GM19035 (cell line): Measurements from ENCODE around the gene NEB.
A peak's percentile ranks its signal among the peaks of the same experiment; 100 is the strongest.

Source experiments
- ATAC-seq: cut with Tn5 transposase; IDR thresholded peaks from one replicate; pipeline ENCODE4 v1.9.1; 2021; ENCODE audit not compliant: unreplicated experiment

NEB gene

DNA sequence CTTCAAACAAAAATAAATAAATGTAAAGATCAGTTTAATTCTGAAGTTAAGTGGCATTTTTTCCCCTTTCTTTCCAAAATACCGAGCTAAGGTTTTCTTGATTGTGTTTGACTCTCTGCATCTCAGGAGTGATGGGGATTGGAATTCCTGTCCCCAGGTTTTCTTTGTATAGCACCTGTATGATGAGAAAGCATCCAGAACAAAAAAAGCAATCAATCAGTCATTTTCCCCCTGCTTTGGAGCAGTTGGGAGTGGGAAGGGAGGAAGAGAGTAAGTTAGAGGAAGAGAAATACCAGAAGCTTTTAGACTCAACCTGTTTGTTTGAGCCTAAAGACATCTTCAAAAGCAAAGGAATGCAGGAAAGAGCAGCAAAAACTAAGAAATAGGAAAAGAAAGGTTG, 236.1 kb downstream of the NEB start:
- ATAC-seq, result no peak

DNA sequence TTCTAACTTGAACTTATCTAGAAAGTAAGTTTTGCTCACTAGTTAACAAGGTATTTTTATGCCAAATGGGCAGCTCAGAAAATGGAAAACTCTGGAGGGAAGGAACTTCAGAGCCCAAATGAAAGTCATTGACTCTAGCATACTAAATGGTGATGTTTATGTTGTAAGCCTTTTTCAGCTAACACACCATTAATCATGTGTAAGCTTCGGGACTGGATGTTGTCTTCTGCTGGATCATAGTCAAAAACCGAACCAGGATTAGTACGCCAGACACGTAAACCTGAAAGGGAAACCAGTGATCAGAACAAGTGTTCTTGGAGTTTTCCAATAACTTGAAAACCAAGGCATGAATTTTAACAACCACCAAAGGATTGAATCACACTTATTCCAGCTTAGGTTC, 242.8 kb downstream of the NEB start:
- no peak for ATAC-seq

DNA sequence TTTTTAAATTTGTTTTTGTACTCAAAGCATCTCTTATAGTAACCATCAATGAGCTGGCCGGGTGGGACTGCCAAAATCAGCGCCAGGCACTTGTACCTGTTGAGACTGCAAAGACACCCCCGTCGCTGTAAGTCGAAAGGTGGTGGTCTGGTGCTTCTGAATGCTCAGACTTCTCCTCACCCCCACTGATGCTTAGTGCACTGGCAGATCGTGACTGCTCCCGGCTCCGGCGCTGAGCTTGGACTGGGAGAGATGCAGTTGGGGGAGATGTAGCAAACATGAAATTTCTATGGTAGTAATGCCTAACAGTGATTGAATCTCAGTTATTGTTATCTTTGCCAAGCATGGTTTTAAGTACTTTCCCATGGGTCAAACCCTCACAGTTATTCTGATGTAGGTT, 244.0 kb downstream of the NEB start:
- ATAC-seq, result no peak

DNA sequence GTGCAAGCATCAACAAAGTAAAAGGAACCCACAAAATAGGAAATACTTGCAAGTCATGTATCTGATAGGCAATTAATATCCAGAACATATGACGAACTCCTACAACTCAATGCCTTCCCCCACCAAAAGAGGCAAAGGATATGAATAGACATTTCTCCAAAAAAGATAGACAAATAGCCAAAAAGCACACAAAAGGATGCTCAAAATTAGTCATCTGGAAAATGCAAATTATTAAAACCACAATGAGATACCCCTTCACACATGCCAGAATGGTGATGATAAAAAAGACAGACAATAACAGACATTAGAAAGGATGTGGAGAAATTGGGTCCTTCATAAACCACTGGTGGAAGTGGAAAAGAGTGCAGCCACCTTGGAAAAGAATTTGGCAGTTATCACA, 248.2 kb downstream of the NEB start:
- ATAC-seq, result no peak

DNA sequence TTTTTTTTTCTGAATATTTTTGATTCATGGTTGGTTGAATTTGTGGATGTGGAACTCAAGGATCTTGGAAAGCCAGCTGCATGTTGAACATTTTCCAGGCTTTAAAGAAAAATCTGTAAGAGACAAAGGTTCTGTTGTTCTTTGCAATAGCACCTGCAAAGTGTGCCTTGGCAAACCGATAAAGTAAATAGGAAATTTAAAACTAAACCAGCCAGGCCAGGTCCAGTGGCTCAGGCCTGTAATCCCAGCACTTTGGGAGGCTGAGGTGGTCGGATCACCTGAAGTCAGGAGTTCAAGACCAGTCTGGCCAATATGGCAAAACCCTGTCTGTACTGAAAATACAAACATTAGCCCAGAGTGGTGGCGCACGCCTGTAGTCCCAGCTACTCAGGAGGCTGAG, 250.2 kb downstream of the NEB start:
- no peak for ATAC-seq

DNA sequence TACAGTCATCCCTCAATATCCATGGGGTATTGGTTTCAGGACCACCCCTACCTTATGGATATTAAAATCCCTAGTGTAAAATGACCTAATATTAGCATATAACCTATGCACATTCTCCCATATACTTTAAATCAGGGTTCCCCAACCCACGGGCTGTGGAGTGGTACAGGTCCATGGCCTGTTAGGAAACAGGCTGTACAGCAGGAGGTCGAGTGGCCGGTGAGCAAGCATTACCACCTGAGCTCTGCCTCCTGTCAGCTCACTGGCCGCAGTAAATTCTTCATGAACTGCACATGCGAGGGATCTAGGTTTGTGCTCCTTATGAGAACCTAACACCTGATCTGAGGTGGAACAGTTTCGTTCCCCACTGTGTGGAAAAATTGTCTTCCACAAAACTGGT, 250.7 kb downstream of the NEB start:
- ATAC-seq, result no peak

DNA sequence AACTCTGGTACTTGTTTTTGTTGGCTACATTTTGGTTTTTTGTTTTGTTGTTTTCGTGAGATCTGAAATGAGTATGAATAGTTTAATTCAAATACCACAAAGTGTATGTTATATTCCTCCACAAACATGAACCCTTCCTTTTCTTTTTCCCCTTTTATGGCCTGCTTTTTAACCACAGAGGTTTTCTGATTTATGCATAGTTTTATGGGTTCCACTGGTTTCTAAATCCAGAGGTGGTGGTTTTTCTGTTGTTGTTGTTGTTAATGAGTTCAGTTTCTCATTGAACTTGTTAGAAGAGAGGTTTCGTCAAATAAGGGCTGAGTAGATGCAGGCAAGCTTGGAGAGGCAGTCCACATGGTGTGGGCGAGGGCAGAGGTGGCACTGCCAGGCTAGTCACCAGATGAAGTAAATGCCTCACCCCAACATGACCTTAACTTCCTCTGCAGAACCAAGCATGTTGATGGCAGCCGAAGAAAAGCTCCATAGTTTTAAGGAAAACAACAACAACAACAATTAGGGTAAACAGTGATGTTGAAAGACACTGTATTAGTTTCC, 252.0 kb downstream of the NEB start:
- ATAC-seq, result no peak

DNA sequence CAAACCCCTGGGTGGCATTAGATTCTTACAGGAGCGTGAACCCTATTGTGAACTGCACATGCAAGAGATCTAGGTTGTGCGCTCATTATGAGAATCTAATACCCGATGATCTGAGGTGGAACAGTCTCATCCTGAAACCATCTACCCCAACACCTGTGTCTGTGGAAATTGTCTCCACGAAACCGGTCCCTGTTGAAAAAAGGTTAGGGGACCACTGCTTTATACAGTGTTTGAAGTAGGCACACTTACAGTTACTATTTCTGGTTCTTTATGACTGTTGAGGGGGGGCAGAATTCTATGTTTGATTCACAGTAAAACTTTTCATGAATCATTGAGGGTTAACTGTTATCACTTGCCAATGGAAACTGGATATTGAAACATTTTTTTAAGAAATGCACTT, 252.5 kb downstream of the NEB start:
- no peak for ATAC-seq

DNA sequence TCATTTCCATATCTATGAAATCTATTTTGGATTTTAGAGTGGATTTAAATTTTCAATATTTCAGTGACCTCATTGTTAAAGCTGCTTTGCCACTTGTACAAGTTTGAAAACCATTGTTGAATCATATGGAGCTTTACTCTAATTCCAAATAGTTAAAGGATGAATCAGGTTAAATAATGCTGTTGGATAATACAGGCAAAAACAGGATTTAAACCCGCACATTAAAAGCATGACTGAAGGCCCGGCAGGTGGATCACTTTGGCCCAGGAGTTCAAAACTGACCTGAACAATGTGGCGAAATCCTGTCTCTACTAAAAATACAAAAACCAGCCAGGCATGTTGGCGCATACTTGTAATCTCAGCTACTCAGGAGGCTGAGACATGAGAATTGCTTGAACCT, 256.3 kb downstream of the NEB start:
- ATAC-seq, result no peak

DNA sequence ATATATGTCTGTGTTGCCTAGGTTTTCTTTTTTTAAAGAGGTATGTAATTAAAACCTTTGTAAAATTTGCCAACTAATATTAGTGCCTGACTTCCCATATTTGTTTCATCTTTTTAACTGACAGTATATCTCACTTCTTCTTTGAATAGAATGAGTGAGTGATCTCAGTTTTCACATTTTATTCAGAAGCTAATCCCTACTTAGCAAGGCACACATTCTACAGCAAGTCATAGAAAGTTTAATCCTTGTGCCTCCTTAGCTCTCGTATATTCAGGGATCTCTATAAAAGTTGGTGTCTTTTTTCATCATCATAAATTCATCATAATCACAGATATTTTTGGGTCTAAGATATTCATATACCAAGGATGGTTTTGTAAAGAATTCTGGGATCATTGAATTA, 258.0 kb downstream of the NEB start:
- ATAC-seq, result no peak

DNA sequence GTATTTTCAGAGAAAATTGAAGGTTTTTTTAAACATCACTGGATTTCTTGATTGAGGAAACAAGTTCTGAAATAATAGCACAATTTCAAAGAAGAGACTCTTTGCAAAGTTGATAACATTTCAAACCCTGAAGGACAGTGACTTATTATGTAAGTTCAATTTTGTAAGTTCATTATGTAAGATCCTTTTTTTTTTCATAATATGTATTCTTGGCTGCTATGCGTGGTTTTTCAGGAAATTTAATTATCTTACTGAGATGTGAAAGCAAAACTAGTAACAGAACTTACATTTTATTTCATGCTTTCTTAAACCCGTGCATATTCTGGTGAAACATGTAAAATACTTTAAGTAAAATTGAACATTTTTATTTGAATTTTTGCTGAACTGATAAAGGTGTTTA, 259.2 kb downstream of the NEB start:
- no peak for ATAC-seq

DNA sequence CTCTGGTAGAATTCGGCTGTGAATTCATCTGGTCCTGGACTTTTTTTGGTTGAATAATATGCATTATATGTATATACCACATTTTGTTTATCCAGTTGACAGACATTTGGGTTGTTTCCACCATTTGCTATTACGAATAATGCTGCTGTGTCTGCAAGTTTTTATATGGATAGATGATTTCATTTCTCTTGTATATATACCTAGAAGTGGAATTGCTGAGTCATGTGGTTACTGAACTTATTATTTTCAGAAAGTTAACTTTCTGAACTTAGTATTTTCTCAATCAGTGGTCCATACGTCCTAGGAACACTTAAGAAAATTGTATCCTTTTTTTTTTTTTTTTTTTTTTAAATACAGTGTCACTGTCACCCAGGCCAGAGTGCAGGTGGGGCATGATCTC, 261.3 kb downstream of the NEB start:
- ATAC-seq, result no peak

DNA sequence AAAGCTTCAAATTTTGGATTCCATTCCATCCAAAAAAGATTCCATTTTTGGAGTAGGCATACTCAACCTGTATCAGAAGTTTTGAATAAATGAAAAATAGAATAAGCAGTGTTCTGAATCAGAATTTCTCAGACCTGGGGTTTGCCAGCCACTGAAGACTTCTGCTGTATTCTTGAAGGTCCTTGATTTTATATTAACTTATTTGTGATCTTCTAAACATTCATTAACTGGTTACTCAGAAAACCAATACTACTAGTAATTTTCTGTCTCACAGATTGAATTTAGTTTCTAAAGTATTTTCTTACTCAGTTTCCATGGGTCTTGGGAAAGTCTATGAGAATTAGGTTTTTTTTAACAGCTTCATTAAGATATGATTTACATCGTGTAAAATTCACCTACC, 263.7 kb downstream of the NEB start:
- no peak for ATAC-seq

DNA sequence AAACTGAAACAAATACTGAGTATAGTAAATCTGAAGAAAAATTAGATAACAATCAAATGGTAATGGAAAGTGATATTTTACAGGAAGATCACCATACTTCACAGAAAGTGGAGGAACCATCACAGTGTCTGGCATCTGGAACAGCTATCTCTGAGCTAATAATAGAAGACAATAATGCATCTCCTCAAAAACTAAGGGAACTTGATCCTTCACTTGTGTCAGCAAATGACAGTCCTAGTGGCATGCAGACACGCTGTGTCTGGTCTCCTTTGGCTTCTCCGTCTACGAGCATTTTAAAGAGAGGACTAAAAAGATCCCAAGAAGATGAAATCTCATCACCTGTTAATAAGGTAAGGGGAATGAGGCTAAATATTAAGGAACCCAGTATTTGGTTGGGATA, 268.5 kb downstream of the NEB start:
- no peak for ATAC-seq

DNA sequence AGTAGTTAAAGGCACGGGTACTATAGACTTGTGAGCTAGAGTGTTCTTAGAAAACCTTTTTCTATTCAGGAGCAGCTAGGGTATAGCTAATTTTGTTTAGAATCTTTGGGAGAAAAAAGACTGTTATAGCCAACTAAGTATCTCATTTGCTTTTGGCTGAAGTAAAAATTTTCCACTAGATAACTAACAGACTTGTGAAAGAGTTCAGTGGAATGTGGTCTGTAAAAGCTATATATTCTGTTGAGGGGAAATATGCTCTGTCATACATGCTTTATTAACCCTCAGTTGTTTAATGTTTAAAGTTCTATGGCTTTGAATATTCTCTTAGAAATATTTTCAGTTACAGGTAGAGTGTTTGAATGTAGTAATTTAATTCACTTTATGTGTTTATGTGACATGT, 274.9 kb downstream of the NEB start:
- no peak for ATAC-seq

DNA sequence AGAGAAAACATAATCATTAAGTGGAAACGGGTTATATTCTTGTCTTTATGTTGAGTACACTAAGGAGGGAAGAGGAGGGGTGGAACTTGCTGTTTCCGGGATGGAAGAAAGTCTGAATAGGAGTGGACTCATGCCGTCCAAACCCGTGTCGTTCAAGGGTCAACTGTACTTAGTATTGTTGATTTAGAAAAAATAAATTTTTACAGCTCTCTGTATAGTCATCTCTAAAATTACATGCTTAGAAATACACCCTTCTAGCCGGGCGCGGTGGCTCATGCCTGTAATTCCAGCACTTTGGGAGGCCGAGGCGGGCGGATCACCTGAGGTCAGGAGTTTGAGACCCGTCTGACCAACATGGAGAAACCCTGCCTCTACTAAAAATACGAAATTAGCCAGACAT, 295.1 kb downstream of the NEB start:
- no peak for ATAC-seq

DNA sequence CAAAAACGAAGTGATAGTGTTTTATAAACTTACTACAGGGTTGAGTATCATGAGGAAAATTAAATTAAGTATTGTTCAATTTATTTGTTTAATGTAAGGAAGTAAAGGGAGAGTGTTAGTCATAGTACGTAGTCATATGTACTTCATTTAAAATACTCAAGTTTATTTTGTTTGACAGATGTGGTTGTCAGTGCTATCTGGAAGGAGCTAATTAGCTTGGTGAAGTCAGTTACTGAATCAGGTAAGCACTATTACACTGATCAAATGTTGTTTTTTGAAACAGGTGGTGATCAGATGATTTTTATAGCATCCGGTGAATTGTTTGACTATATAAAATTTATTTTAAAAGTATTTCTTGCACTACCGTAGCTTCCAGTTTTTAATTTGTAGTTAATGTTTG, 295.8 kb downstream of the NEB start:
- no peak for ATAC-seq

DNA sequence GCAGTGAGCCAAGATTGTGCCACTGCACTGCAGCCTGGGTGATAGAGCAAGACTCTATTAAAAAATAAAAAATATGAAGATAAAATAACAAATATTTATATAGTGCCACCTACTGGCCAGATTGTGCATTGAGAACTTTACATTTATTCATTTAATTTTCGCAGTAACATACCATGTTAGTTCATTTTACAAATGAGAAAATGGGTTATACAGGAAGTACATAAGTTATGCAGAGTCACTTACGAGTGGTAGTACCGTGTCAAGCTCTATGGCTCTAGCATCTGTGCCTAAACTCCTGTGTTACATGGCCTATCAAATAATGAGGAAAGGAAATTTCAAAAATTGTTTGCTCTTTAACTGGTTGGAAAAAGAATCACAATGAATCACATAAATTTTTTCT, 296.6 kb downstream of the NEB start:
- peak; percentile 49 for ATAC-seq
